Right cardiac atrium (tissue), 5 donors: ENCODE measurements around the gene ZNF554. TPM values are rescaled to one million over a fixed set of nuclear protein-coding genes. Genes with fewer than 3 reads are reported as not detected.

Experiments
- ATAC-seq, 2 donors: fragments of 200-7000 bp; cut with Tn5 transposase; one replicate each; pipeline versions ENCODE4 v1.8.0 to v1.9.1; 2020; ENCODE audit warnings: moderate library complexity in 2 of 2, mild to moderate bottlenecking in 1 of 2
- DNase-seq, 3 donors: peaks; one replicate each; pipeline ENCODE4 v3.0.0-alpha.2; 2020
- H3K27ac ChIP-seq: one replicate; pipeline ENCODE4 v1.5.1; 2013; ENCODE audit warnings: mild to moderate bottlenecking, low read length, control low read depth, moderate library complexity
- H3K27me3 ChIP-seq: one replicate; pipeline ENCODE4 v1.6.1; 2013; ENCODE audit not compliant: control insufficient read depth, insufficient read depth
- H3K4me1 ChIP-seq: one replicate; pipeline ENCODE4 v1.6.1; 2013; ENCODE audit warnings: low read length; ENCODE audit not compliant: control insufficient read depth, insufficient read depth
- H3K4me3 ChIP-seq: one replicate; pipeline ENCODE4 v1.5.1; 2013; ENCODE audit warnings: low read length, control low read depth
- H3K9me3 ChIP-seq: one replicate; pipeline ENCODE4 v1.6.1; 2013; ENCODE audit warnings: low read length; ENCODE audit not compliant: control insufficient read depth
- WGBS: extraction: QIAGEN DNeasy Blood & Tissue Kit; methylation state at CpG from one replicate; pipeline ENCODE4 v1.1.7; 2013; 5-methylcytosine and 5-hydroxymethylcytosine counted together
- intact Hi-C, 4 donors: fragments of 100-400 bp; cut with DNase I; formaldehyde crosslinking; loops; one replicate each; pipeline versions ENCODE4 v1.11.0 to v1.14.0; 2022 to 2023
- polyA plus RNA-seq: library from polyadenylated mRNA; stranded (reverse); fragments of 200-250 nt; gene quantifications from one replicate; pipeline ENCODE4 v1.2.3, GENCODE V29; 2013
- total RNA-seq, 4 donors: library from RNA; stranded (reverse); fragmentation: NEBNext Ultra II Directional; extraction: Animal tissue kit (Norgen Biotek cat#: 25700); gene quantifications; one replicate each; pipeline ENCODE4 v1.2.1, GENCODE V29; 2021
- donor health status: healthy with polysubstance abuse.
- donor health status: DM: no; HTN: yes; CAD: no.
- donor health status: DM: no; HTN: no; CAD: no.
- donor health status: DM: no; HTN: yes; CAD: no; lungs with severe emphysema.
- donor health status: DM: yes; HTN: yes; CAD: no.

Gene ZNF554
- total and polyA plus RNA-seq, 5 donors = 4.7 to 6.7 (median 6.1) TPM

DNA sequence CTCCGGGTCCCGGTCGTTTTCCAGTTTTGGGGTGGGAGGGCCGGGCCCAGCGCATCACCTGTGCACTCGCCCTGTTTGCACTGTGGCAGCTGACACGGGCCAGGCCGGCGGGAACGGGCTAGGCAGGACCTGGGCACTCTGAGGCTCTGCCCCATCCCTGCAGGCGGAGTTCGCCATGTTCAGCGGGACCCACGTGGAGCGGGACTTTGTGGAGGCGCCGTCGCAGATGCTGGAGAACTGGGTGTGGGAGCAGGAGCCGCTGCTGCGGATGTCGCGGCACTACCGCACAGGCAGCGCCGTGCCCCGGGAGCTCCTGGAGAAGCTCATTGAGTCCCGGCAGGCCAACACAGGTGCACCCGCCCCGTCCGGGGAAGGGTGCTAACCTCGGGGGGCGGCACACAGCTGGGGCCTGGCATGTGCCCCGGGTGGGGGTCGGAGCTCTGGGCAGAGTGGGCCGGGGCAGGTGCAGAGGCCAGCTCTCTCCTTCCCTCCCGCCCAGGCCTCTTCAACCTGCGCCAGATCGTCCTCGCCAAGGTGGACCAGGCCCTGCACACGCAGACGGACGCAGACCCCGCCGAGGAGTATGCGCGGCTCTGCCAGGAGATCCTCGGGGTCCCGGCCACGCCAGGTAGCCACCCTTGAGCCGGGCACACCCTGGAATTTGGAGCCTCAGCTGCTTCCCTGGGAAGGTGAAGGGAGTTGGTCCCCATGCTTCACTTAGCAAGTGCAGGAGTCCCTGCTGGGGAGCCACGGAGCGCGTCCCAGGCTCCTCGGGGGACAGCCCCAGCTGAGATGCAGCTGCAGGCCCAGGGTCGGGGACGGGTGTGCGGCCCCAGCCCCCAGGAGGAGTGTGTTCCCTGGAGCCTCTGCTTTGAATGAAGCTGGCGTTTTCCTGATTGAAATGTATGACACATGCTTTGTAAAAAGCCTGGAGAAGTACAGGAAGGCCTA is 9.3 kb upstream of the ZNF554 start:
- no peaks in the 10 kb centered on the region for H3K9me3 ChIP-seq
- 94% methylated on average over 58 of the region's 58 CpGs for WGBS
- peak in 2 of 3 donors; percentile 44 to 63 for DNase-seq

DNA sequence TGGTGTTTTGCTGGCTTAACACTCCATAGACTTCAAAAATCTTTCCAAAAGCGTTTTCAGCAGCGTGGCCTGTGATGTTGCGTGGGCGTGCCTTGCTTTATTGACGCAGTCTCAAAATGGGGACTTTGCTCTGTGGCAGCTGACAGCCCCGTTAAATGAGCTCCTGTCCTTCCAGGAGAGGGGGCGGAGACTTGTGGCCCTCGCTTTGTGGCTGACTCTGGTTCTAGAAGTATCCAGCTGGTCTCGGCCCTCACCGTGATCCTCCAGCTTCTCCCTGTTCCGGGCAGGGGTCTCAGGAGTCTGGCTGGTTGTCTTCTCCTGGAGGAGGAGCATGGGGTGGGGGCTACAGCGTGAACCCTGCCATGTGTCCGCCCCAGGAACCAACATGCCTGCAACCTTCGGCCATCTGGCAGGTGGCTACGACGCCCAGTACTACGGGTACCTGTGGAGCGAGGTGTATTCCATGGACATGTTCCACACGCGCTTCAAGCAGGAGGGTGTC is 8.4 kb upstream of the ZNF554 start:
- intact Hi-C loops = no loop called here
- H3K27ac ChIP-seq = no peak overlapping the region
- DNase-seq (peak in 1 of 3 donors; percentile 31), ATAC-seq (no peak)
- no peaks in the 10 kb centered on the region for H3K4me1 ChIP-seq
- H3K9me3 ChIP-seq = no peaks in the 10 kb centered on the region
- no peaks in the 10 kb centered on the region for H3K27me3 ChIP-seq
- no peak overlapping the region for H3K4me3 ChIP-seq
- WGBS = 95% methylated on average over 20 of the region's 20 CpGs

More for the DNA sequence above, 9.3 kb upstream of the ZNF554 start:
- intact Hi-C loops = no loop called here
- no peak overlapping the region for H3K4me3 ChIP-seq
- H3K27ac ChIP-seq = no peak overlapping the region
- ATAC-seq = no peak
- no peaks in the 10 kb centered on the region for H3K27me3 ChIP-seq
- no peaks in the 10 kb centered on the region for H3K4me1 ChIP-seq

DNA sequence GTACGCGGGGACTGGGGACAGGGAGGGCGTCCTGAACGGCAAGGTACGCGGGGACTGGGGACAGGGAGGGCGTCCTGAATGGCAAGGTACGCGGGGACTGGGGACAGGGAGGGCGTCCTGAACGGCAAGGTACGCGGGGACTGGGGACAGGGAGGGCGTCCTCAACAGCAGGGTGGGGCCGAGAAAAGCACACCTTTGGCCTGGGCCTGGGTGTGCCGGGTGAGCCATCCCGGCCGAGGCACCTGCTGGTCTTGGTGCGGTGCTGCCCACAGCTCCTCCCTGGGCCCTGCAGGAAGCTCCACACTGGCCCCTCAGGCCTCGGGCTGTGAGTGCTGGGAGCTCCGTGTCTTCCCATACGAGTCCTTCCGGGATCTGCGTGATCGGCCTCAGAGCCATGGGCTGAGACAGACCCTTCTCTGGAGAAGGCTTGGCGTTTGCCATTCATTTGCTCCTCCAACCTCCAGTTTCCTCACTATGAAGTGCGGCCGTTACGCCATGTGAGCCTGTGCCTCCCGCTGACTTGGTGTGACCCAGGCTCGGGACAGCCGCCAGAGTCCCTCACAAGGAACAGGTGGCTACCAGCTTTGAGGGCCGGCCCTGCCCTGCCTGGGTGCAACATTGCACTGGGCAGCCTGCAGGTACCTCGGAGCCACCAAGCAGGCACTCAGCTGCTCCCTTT is 7.8 kb upstream of the ZNF554 start:
- H3K4me3 ChIP-seq = no peak overlapping the region
- no peaks in the 10 kb centered on the region for H3K27me3 ChIP-seq
- no peak overlapping the region for H3K27ac ChIP-seq
- H3K4me1 ChIP-seq = no peaks in the 10 kb centered on the region
- 92% methylated on average over 34 of the region's 34 CpGs for WGBS
- H3K9me3 ChIP-seq = no peaks in the 10 kb centered on the region
- DNase-seq (peak in 1 of 3 donors; percentile 35), ATAC-seq (no peak)
- intact Hi-C loops = no loop called here

DNA sequence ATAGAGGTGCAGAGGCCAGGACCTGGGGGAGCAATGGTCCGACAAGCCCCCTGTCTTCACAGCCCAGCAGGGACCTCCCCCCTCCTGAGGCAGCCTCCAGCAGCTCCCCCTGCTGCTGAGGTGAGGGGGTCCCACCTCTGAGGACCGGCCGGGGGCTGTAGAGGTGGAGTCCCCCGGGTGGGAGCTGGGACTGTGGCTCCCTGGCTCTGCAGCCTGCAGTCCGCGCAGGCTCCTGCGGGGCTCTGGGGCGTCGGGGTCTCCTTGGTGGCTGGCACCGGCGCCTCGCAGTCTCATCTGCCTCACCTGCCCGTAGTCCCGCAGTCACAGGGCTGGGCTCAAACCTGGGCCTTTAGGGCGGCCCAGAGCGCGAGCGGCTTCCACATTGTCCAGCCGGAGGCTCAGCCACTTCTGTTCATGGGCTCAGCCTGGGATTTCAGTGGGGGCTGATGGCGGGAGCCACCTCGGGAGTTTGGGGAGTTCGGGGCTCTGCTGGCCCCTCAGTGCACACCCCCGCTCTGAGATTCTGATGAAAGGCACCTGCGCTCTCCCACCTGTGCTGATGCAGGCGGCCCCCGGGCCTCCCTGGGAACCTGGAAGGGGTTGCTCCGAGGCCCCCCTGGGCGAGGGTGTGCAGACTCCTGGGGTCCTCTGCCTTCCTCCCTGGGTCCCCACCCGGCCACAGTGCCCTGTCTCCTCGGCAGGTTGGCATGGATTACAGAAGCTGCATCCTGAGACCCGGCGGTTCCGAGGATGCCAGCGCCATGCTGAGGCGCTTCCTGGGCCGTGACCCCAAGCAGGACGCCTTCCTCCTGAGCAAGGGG is 7.0 kb upstream of the ZNF554 start:
- H3K4me1 ChIP-seq = no peaks in the 10 kb centered on the region
- H3K27ac ChIP-seq = no peak overlapping the region
- H3K27me3 ChIP-seq = no peaks in the 10 kb centered on the region
- intact Hi-C loops = no loop called here
- ATAC-seq (no peak), DNase-seq (peak in 2 of 3 donors; percentile 40 to 60)
- no peak overlapping the region for H3K4me3 ChIP-seq
- H3K9me3 ChIP-seq = no peaks in the 10 kb centered on the region
- 93% methylated on average over 37 of the region's 37 CpGs for WGBS

DNA sequence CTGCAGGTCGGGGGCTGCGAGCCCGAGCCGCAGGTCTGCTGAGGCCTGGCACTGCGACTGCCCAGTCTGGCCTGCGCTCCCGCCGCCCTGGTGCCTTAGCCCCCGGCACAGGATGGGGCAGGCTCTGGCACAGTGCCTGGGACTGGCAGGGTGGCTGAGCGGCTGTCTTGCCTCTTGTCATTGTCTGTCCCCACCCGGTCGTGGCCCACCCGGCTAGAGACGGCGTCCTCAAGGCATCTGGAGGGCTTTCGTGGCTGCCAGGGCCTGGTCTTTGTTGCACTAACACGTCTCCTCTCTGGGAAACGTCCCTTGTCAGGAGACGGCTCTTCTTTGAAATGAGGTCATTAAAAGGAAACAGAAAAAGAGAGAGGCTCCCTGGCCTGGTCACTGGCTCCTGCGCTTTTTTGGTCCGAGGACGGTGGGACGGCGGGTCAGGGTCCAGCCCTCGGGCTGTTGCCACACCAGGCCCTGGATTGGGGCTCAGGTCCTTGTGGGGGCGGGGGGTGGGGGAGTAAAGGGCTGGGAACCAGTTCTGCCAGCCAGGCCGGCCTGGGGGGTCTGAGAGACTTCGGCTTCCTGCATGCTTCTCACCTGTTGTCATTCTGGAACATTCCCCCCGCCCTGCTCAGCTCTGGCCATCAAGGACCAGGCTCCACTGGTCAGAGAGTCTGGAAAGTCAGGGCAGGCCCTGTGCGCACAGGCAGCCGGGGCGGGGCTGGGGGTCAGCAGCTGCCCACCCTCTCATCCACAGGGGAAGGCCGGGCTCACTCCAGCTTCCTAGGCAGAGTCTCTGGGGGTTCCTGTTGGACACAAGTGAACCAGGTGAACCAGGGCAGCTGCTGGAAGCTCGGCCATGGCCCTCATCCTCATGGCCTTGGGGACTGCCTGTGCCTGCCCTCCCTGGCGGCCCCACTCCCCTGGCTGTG is 6.2 kb upstream of the ZNF554 start:
- intact Hi-C loops = no loop called here
- no peak for ATAC-seq
- H3K27ac ChIP-seq = no peak overlapping the region

DNA sequence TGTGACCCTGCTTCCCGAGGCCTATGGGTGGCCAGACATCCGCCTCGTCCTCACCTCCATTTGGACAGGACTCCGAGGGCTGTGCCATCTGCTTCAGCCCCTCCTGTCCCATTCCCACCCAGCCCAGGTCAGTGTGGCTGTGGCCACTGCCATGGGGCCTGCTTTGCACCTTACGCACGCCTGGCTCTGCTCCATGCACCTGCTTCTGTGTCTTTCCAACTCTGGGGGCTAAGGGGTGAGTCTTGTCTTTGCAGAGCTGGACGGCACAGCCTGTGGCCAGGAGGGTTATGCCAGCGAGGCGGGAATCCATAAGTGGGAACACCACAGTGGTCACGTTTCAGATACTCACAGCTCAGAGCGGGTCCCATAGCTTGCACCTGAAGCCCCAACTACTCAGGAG is 5.2 kb upstream of the ZNF554 start:
- DNase-seq (peak in 1 of 3 donors; percentile 45), ATAC-seq (no peak)
- H3K4me3 ChIP-seq = no peak overlapping the region
- no peaks in the 10 kb centered on the region for H3K9me3 ChIP-seq
- no peaks in the 10 kb centered on the region for H3K4me1 ChIP-seq
- 94% methylated on average over 11 of the region's 11 CpGs for WGBS
- H3K27me3 ChIP-seq = no peaks in the 10 kb centered on the region
- H3K27ac ChIP-seq = no peak overlapping the region
- intact Hi-C loops = no loop called here

More for the DNA sequence above, 6.2 kb upstream of the ZNF554 start:
- H3K9me3 ChIP-seq = no peaks in the 10 kb centered on the region
- H3K4me1 ChIP-seq = no peaks in the 10 kb centered on the region
- peak in 2 of 3 donors; percentile 24 to 63 for DNase-seq
- no peaks in the 10 kb centered on the region for H3K27me3 ChIP-seq
- no peak overlapping the region for H3K4me3 ChIP-seq
- WGBS = 82% methylated on average over 35 of the region's 35 CpGs

DNA sequence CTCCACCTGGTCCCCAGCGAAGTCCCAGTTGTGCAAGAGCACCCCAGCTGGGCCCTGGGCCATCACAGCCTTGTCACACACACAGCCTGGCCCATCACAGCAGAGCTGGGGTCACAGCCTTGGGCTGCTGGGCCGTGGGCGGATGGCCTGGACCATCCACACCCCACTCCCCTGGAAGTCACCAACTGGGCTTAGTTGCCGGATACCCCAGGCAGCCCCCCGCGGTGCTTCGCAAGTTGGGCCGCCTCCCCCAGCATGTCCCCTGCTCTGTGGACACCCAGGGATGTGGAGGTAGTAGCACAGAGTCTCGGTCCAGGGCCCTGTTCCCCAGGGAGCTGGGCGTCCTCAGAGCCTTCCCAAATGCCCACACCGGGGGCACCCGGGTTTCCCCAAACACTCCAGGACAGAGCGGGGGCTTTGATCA is 4.5 kb upstream of the ZNF554 start:
- 93% methylated on average over 13 of the region's 13 CpGs for WGBS
- intact Hi-C loops = no loop called here

DNA sequence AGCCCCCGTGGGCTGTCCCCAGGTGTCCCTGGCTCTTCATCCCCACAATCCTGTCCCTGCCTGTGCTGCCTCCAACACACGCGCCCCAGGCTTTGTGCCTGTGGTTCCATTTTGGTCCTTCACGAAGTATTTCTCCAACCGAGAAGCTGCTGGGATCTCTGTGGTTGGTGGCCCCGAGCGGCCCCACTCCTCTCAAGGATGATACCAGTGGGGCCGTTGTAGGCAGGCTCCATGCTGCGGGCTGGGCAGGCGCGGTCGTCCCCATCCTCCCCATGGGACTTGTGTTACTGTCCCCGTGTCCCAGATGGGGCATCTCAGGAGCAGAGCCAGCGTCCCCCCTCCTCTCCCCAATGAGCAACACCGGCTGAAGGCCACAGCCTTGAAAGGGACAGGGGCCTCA is 3.7 kb upstream of the ZNF554 start:
- H3K27ac ChIP-seq = no peak overlapping the region
- ATAC-seq (no peak), DNase-seq (peak in 1 of 3 donors; percentile 33)
- no peaks in the 10 kb centered on the region for H3K27me3 ChIP-seq
- H3K4me3 ChIP-seq = no peak overlapping the region
- peaks cover 2% of the 10 kb centered on the region for H3K4me1 ChIP-seq
- 86% methylated on average over 15 of the region's 15 CpGs for WGBS
- no peaks in the 10 kb centered on the region for H3K9me3 ChIP-seq
- intact Hi-C loops = no loop called here

More for the DNA sequence above, 4.5 kb upstream of the ZNF554 start:
- Histone ChIP-seq H3K27ac (no peak overlapping the region), H3K27me3 (no peaks in the 10 kb centered on the region), H3K9me3 (no peaks in the 10 kb centered on the region), H3K4me3 (no peak overlapping the region), H3K4me1 (no peaks in the 10 kb centered on the region)
- peak in 1 of 3 donors; percentile 43 for DNase-seq
- no peak for ATAC-seq

DNA sequence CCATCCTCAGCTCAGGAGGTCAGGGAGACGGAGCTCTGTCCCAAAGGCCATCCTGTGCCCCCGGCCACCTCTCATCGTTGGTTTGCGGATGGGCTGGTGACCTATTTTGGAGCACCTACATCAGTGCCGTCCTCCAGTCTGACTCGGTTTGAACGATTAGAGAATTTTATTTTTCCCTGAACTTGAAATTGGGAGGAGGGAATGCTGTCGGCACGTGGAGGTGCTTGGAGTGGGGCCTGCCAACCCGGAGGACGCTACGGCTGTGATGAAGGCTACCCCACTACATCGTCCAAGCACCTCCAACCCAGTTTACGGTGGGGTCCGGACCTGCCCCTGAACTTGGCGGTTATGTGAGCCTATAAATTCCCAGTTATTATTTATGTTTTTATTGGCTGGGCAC is 3.0 kb upstream of the ZNF554 start:
- 85% methylated on average over 16 of the region's 16 CpGs for WGBS
- intact Hi-C loops = no loop called here
- ATAC-seq = no peak

More for the DNA sequence above, 3.0 kb upstream of the ZNF554 start:
- Histone ChIP-seq H3K27me3 (no peaks in the 10 kb centered on the region), H3K4me3 (no peak overlapping the region), H3K9me3 (no peaks in the 10 kb centered on the region), H3K27ac (no peak overlapping the region), H3K4me1 (peaks cover 2% of the 10 kb centered on the region)
- DNase-seq = peak in 1 of 3 donors; percentile 31
